ENCODE measurements around the gene HDAC4.

DNA sequence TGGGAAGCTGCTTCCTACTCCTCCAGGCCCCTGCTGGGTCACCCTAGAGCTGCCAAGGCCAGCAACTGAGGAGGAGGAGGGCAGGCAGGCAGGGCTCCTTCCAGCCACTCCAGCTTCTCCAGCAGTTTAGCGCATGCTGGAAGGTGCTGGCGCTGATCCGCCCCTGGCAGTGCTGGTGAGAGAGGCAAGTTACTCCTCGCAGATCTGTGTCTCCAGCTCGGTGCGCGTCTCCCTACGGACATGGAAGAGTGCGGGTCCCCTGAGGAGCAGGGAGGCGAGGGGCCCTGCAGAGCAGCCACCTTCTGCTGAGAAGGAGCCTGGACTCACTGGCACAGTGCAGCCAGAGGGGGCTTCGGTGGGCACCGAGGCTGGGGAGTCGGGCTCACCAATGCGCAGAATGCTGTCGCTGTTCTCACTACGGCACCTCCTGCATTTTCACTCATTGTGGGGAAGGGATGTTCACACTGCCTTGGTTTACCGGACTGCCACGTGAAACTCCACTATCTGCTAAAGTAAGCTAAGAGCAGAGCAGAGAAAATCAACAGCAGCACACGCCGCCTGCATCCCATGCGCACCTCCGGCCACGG is 206.0 kb downstream of the HDAC4 start:
- TF ChIP-seq, protein P1, sequence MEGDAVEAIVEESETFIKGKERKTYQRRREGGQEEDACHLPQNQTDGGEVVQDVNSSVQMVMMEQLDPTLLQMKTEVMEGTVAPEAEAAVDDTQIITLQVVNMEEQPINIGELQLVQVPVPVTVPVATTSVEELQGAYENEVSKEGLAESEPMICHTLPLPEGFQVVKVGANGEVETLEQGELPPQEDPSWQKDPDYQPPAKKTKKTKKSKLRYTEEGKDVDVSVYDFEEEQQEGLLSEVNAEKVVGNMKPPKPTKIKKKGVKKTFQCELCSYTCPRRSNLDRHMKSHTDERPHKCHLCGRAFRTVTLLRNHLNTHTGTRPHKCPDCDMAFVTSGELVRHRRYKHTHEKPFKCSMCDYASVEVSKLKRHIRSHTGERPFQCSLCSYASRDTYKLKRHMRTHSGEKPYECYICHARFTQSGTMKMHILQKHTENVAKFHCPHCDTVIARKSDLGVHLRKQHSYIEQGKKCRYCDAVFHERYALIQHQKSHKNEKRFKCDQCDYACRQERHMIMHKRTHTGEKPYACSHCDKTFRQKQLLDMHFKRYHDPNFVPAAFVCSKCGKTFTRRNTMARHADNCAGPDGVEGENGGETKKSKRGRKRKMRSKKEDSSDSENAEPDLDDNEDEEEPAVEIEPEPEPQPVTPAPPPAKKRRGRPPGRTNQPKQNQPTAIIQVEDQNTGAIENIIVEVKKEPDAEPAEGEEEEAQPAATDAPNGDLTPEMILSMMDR (conservative IDR thresholded peaks at IDR 0.05; ENCODE audit: low read length), result no peak
- no peak for TF ChIP-seq EZH2phosphoT487 (IDR thresholded peaks at IDR 0.05; ENCODE audit: borderline replicate concordance)

All from Loucy (cell line).